ENCODE data around the gene SUSD4. TPM values are rescaled to one million over a fixed set of nuclear protein-coding genes. Genes with fewer than 3 reads are reported as not detected.

SUSD4 gene
- total and polyA plus RNA-seq, 2 of the 4 experiments (the other 2 are of a cell fraction): 1.8 to 2.7 TPM

GRCh38 chr1:223223091-223223995 lies 140.6 kb downstream of the SUSD4 start:
- ATAC-seq (ENCODE audit: low read depth) (no peak), DNase-seq (no peak)
- H3K56ac ChIP-seq (ENCODE audit: extremely low read depth, insufficient read depth, low read length): no peak overlapping the region
- H3K4me2 ChIP-seq (ENCODE audit: low read depth, low read length): no peak overlapping the region
- H2BK5ac ChIP-seq (ENCODE audit: low read depth, low read length, poor library complexity, severe bottlenecking): no peak overlapping the region
- no peak for TF ChIP-seq BHLHE40 (IDR thresholded peaks at IDR 0.05; ENCODE audit: low read depth, low read length)
- TF ChIP-seq USF2 (IDR thresholded peaks at IDR 0.05; ENCODE audit: low read depth, low read length): no peak
- H3K27me3 ChIP-seq (ENCODE audit: control insufficient read depth, insufficient read depth, low read length): peaks cover 2% of the 10 kb centered on the region; the same call in 1 of the 2 replicates
- H3K36me3 ChIP-seq (ENCODE audit: control insufficient read depth, insufficient read depth, low read length): no peaks in the 10 kb centered on the region
- H4K8ac ChIP-seq (ENCODE audit: low read depth in 2 of 2, low read length in 2 of 2): no peak overlapping the region
- no peak overlapping the region for H2BK20ac ChIP-seq (ENCODE audit: low read depth, low read length)
- WGBS, 2 experiments (ENCODE audit: extremely low coverage in 2 of 2, insufficient read length in 1 of 2): 89% methylated on average over 11 of the region's 26 CpGs; no CpG with 5 or more reads in 1 of the 2 experiments
- peaks cover 3% of the 10 kb centered on the region; the same call in 1 of the 2 replicates for H3K9me1 ChIP-seq (ENCODE audit: insufficient read depth, low read length)
- no peaks in the 10 kb centered on the region for H3K4me1 ChIP-seq (ENCODE audit: control insufficient read depth, insufficient read depth, low read length)
- no peak overlapping the region for H3K4ac ChIP-seq (ENCODE audit: low read depth, low read length)
- ChIA-PET POLR2A (ENCODE audit: unreplicated experiment) (no interaction called here), CTCF (no interaction called here)
- H3K9me3 ChIP-seq (ENCODE audit: control insufficient read depth, insufficient read depth, low read length): peaks cover 8% of the 10 kb centered on the region
- intact Hi-C loops (cut with micrococcal nuclease): no loop called here
- H3K4me3 ChIP-seq (ENCODE audit: insufficient read depth, low read depth, low read length): no peak overlapping the region
- H4K5ac ChIP-seq (ENCODE audit: low read depth, low read length): no peak overlapping the region
- no peak overlapping the region for H2AK5ac ChIP-seq (ENCODE audit: low read depth, low read length)
- no peak overlapping the region for H2BK120ac ChIP-seq (ENCODE audit: low read depth, low read length)
- dilution Hi-C loops (cut with HindIII; ENCODE audit: low sequenced_read_pairs, unreplicated experiment): no loop called here
- no peaks in the 10 kb centered on the region for H3K79me1 ChIP-seq (ENCODE audit: low read depth in 1 of 2, low read length in 2 of 2)
- H2AK9ac ChIP-seq (replicated peaks; ENCODE audit: low read depth, low read length, poor library complexity): no peak overlapping the region
- H4K20me1 ChIP-seq (ENCODE audit: insufficient read depth, low read length): no peaks in the 10 kb centered on the region
- H2BK15ac ChIP-seq (ENCODE audit: low read depth, low read length): no peak overlapping the region
- no peak overlapping the region for H3K23ac ChIP-seq (ENCODE audit: low read depth, low read length)
- no TSS peak for BruUV-seq (replicated peaks)
- in situ Hi-C loops (cut with MboI; ENCODE audit: low sequenced_read_pairs): no loop called here
- H3K27ac ChIP-seq (ENCODE audit: insufficient read depth, low read length): no peak overlapping the region
- H2AFZ ChIP-seq (replicated peaks; ENCODE audit: low read length, poor library complexity): no peak overlapping the region
- no peak overlapping the region for H3K9ac ChIP-seq (ENCODE audit: low read depth, low read length)
- no peak overlapping the region for H4K91ac ChIP-seq (ENCODE audit: insufficient read depth, low read depth, low read length)
- no peak overlapping the region for H3K18ac ChIP-seq (ENCODE audit: low read depth, low read length)
- H3K14ac ChIP-seq (replicated peaks; ENCODE audit: low read depth, low read length): no peak overlapping the region
